Left lung (tissue), 10 donors: ENCODE data around the gene CD177. TPM values are rescaled to one million over a fixed set of nuclear protein-coding genes. Genes with fewer than 3 reads are reported as not detected.
"Not testable (repeated sequence)": the region's sequence is repeated elsewhere in the genome, so short reads cannot be mapped to it uniquely, and the experiment has no call there.

Source experiments
- ATAC-seq: fragments of 200-7000 bp; cut with Tn5 transposase; one replicate; pipeline ENCODE4 v1.9.1; 2020; ENCODE audit warnings: moderate library complexity
- DNase-seq, 4 donors: peaks; one replicate each; pipeline ENCODE4 v3.0.0-alpha.2; 2013 to 2020
- H3K27ac ChIP-seq, 2 donors: fragments of 200-600 bp; sonication (generic) in 1 of 2; one replicate each; pipeline versions ENCODE4 v1.5.0 to v1.8.0; 2020 to 2021
- H3K27me3 ChIP-seq, 2 donors: fragments of 200-600 bp; sonication (generic) in 1 of 2; one replicate each; pipeline versions ENCODE4 v1.5.0 to v1.8.0; 2020 to 2021
- H3K36me3 ChIP-seq, 2 donors: fragments of 200-600 bp; sonication (generic) in 1 of 2; one replicate each; pipeline versions ENCODE4 v1.5.0 to v1.8.0; 2020 to 2021
- H3K4me1 ChIP-seq, 2 donors: fragments of 200-600 bp; one replicate each; pipeline ENCODE4 v1.8.0; 2021
- H3K4me3 ChIP-seq, 2 donors: fragments of 200-600 bp; sonication (generic) in 1 of 2; one replicate each; pipeline versions ENCODE4 v1.5.0 to v1.8.0; 2020 to 2021; ENCODE audit warnings: mild to moderate bottlenecking in 1 of 2
- H3K9me3 ChIP-seq, 2 donors: fragments of 200-600 bp; sonication (generic) in 1 of 2; one replicate each; pipeline versions ENCODE4 v1.5.0 to v1.8.0; 2020 to 2021
- intact Hi-C, 2 donors: fragments of 100-400 bp; cut with DNase I; formaldehyde crosslinking; loops; one replicate each; pipeline versions ENCODE4 v1.11.2 to v1.14.2; 2022
- polyA plus RNA-seq, 6 donors: library from polyadenylated mRNA; unstranded; fragments of 120-200 nt; gene quantifications; one replicate each; pipeline ENCODE4 v1.2.1, GENCODE V29; 2013; ENCODE audit not compliant: insufficient read length in 6 of 6
- total RNA-seq, 2 donors: library from RNA; stranded (reverse); fragmentation: NEBNext Ultra II Directional; extraction: Animal tissue kit (Norgen Biotek cat#: 25700); gene quantifications; one replicate each; pipeline ENCODE4 v1.2.1, GENCODE V29; 2021
- TF ChIP-seq, protein P1 (sequence below), 2 donors: fragments of 200-600 bp; sonication (generic) in 1 of 2; IDR thresholded peaks; one replicate each; pipeline versions ENCODE4 v1.5.0 to v1.8.0; 2021; ENCODE audit warnings: antibody characterized with exemption in 2 of 2
- donor health status: DM: no; HTN: yes; CAD: no.
- donor health status: DM: no; HTN: no; CAD: no.

Gene CD177
- total and polyA plus RNA-seq, 8 donors = 0.17 to 13.8 (median 0.54) TPM; not detected in 1

DNA sequence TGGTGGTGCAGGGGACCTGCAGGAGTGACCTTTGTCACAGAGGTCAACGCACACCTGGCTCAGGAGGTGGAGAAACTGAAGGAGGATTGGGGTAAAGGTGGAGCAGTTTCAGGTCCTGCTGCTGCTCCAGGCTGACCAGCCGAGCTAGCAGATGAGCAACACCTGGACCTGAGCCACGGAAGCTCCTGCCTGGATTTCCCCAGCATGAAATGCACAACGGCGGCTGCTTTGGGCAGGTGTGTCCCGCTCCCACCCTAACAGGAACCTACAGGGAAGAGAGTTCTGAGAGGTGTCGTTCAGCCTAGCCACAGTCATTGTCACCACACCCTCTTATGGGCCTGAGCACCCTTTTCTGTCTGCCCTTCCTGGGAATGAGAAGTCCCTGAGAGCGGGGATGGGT lies 15.7 kb upstream of the CD177 start:
- no peak overlapping the region for H3K27ac ChIP-seq
- ATAC-seq (no peak), DNase-seq (no peak)
- H3K27me3 ChIP-seq = peaks cover 0 to 37% of the 10 kb centered on the region in 2 donors
- H3K4me1 ChIP-seq = peaks cover 0 to 7% of the 10 kb centered on the region in 2 donors
- intact Hi-C loops = no loop called here
- no peak overlapping the region for H3K4me3 ChIP-seq
- H3K9me3 ChIP-seq = no peaks in the 10 kb centered on the region
- no peaks in the 10 kb centered on the region for H3K36me3 ChIP-seq
- TF ChIP-seq, protein P1, sequence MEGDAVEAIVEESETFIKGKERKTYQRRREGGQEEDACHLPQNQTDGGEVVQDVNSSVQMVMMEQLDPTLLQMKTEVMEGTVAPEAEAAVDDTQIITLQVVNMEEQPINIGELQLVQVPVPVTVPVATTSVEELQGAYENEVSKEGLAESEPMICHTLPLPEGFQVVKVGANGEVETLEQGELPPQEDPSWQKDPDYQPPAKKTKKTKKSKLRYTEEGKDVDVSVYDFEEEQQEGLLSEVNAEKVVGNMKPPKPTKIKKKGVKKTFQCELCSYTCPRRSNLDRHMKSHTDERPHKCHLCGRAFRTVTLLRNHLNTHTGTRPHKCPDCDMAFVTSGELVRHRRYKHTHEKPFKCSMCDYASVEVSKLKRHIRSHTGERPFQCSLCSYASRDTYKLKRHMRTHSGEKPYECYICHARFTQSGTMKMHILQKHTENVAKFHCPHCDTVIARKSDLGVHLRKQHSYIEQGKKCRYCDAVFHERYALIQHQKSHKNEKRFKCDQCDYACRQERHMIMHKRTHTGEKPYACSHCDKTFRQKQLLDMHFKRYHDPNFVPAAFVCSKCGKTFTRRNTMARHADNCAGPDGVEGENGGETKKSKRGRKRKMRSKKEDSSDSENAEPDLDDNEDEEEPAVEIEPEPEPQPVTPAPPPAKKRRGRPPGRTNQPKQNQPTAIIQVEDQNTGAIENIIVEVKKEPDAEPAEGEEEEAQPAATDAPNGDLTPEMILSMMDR (IDR thresholded peaks at IDR 0.05) = no peak

- Histone ChIP-seq H3K36me3 (no peaks in the 10 kb centered on the region), H3K4me3 (no peak overlapping the region), H3K27me3 (peaks cover 0 to 37% of the 10 kb centered on the region in 2 donors), H3K4me1 (peaks cover 0 to 7% of the 10 kb centered on the region in 2 donors), H3K9me3 (no peaks in the 10 kb centered on the region), H3K27ac (no peak overlapping the region)
- DNase-seq = no peak
- TF ChIP-seq, protein P1 (IDR thresholded peaks at IDR 0.05) = no peak
- intact Hi-C loops = no loop called here
- ATAC-seq = no peak
These were observed 15.0 kb upstream of the CD177 start for GRCh38 chr19:43338530-43338929.

GRCh38 chr19:43339243-43339930 lies 14.1 kb upstream of the CD177 start:
- H3K4me1 ChIP-seq, H3K27ac ChIP-seq, intact Hi-C loops, DNase-seq, H3K36me3 ChIP-seq, H3K4me3 ChIP-seq, ATAC-seq, H3K9me3 ChIP-seq: not testable (repeated sequence)
- H3K27me3 ChIP-seq = peaks cover 0 to 37% of the 10 kb centered on the region in 2 donors

DNA sequence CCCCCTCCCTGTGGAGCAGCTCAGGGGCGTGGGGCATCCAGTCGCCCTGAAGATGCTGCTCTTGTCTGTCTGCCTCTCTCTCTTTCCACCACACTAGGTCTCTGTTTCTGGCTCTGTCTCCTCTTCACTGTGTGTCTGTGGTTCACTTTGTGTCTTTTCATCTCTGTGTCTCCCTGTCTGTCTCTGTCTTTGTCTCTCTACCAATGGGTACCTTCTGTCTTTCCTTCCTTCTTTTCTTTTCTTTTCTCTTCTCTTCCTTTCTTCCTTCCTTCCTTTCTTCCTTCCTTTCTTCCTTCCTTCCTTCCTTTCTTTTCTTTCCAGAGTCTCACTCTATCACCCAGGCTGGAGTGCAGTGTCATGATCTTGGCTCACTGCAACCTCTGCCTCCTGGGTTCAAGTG lies 13.4 kb upstream of the CD177 start:
- peaks cover 0 to 37% of the 10 kb centered on the region in 2 donors for H3K27me3 ChIP-seq
- ATAC-seq, H3K36me3 ChIP-seq, H3K27ac ChIP-seq, H3K9me3 ChIP-seq, H3K4me3 ChIP-seq, H3K4me1 ChIP-seq, intact Hi-C loops, DNase-seq: not testable (repeated sequence)

- H3K9me3 ChIP-seq, ATAC-seq, H3K27ac ChIP-seq, H3K4me3 ChIP-seq, DNase-seq, H3K36me3 ChIP-seq, H3K4me1 ChIP-seq, intact Hi-C loops: not testable (repeated sequence)
- peaks cover 0 to 37% of the 10 kb centered on the region in 2 donors for H3K27me3 ChIP-seq
These were observed 12.4 kb upstream of the CD177 start for GRCh38 chr19:43341098-43341497.

DNA sequence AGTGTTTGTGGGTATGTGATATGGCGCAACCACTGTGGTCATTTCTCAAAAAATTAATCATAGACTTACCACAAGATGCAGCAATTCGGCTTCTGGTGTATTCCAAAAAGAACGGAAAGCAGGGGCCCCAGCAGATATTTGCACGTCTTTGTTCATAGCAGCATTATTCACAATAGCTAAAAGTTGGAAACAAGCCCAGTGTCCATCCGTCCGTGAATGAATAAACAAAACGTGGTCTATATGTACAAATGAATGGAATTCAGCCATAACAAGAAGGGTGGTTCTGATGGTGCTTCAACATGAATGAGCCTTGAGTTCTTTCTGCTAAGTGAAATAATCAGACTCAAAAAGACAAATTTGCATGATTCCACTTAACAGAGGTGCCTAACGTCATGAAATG lies 11.4 kb upstream of the CD177 start:
- H3K4me1 ChIP-seq, H3K36me3 ChIP-seq, H3K9me3 ChIP-seq, intact Hi-C loops, ATAC-seq, H3K4me3 ChIP-seq: not testable (repeated sequence)
- Histone ChIP-seq H3K27ac (peak overlapping the region in 1 of 2 donors; percentile 57), H3K27me3 (peaks cover 0 to 37% of the 10 kb centered on the region in 2 donors)
- peak in 1 of 4 donors; percentile 3 for DNase-seq

DNA sequence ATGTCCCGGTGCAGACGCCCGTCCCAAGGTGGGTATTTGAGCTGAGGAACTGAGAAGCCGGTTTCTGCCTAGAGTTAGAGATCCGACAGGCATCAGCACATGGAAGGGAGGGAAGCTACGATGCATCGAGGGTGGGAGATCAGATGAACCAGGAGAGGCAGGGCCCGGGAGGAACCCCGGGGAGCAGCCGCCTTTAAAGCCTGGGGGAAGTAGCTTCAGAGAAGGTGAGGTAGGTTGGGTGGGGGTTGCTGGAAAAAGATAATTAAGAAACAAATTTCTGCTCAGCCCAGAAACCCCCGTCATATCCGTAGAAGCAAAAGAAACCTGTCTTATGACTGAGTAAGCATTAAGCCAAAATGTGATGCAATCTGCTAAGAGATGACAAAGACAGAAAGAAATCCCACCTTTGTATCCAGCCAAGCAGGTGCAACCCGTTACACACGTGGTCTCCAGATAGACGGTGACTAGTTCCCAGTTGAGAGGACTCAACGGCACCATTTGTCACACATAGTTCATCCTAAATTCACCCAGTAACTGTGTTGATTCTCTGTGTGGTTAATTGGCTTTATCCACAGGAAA lies 9.1 kb upstream of the CD177 start:
- H3K4me3 ChIP-seq, H3K36me3 ChIP-seq, H3K27ac ChIP-seq, ATAC-seq, DNase-seq, intact Hi-C loops, H3K4me1 ChIP-seq, H3K9me3 ChIP-seq: not testable (repeated sequence)
- H3K27me3 ChIP-seq = peaks cover 0 to 16% of the 10 kb centered on the region in 2 donors

GRCh38 chr19:43349813-43350212 lies 3.7 kb upstream of the CD177 start:
- H3K4me3 ChIP-seq, ATAC-seq, H3K27ac ChIP-seq, H3K4me1 ChIP-seq, H3K9me3 ChIP-seq, H3K36me3 ChIP-seq, DNase-seq, intact Hi-C loops: not testable (repeated sequence)
- peaks cover 4 to 31% of the 10 kb centered on the region in 2 donors for H3K27me3 ChIP-seq
